ENCODE measurements around the gene IL31.
A peak's percentile ranks its signal among the peaks of the same experiment; 100 is the strongest.
"Not testable (repeated sequence)": the region's sequence is repeated elsewhere in the genome, so short reads cannot be mapped to it uniquely, and the experiment has no call there.

IL31 gene

GRCh38 chr12:122174155-122174845 is at the start of gene IL31:
IL31 (minus strand) TSS chr12:122174221; CDS start chr12:122174172, 49 bp downstream.
- Mint-ChIP-seq H3K4me1 (no peaks in the 10 kb centered on the region), H3K27ac (no peak within 1 kb of the TSS), H3K36me3 (no peaks in the 10 kb centered on the region), H3K27me3 (no peaks in the 10 kb centered on the region), H3K4me3 (no peak within 1 kb of the TSS), H3K9me3 (no peaks in the 10 kb centered on the region)

- H3K4me1 Mint-ChIP-seq, result peaks cover 10% of the 10 kb centered on the region
- no peaks in the 10 kb centered on the region for H3K9me3 Mint-ChIP-seq
- no peak overlapping the region for H3K27ac Mint-ChIP-seq
- H3K27me3 Mint-ChIP-seq, result no peaks in the 10 kb centered on the region
- no peak overlapping the region for H3K4me3 Mint-ChIP-seq
- peaks cover 17% of the 10 kb centered on the region for H3K36me3 Mint-ChIP-seq
Observed at GRCh38 chr12:122216445-122216844, 42.4 kb upstream of the IL31 start.

GRCh38 chr12:122215771-122216170 is 41.8 kb upstream of the IL31 start:
- H3K27ac Mint-ChIP-seq, result no peak overlapping the region
- no peaks in the 10 kb centered on the region for H3K27me3 Mint-ChIP-seq
- H3K9me3 Mint-ChIP-seq, result no peaks in the 10 kb centered on the region
- peaks cover 15% of the 10 kb centered on the region for H3K36me3 Mint-ChIP-seq
- no peak overlapping the region for H3K4me3 Mint-ChIP-seq
- H3K4me1 Mint-ChIP-seq, result peaks cover 5% of the 10 kb centered on the region

- Mint-ChIP-seq H3K27me3 (peaks cover 2% of the 10 kb centered on the region), H3K9me3 (no peaks in the 10 kb centered on the region), H3K4me1 (peaks cover 8% of the 10 kb centered on the region), H3K27ac (peak overlapping the region; percentile 46), H3K36me3 (peaks cover 9% of the 10 kb centered on the region), H3K4me3 (no peak overlapping the region)
Observed at GRCh38 chr12:122208073-122208820, 34.2 kb upstream of the IL31 start.

GRCh38 chr12:122207391-122207790 is 33.4 kb upstream of the IL31 start:
- Mint-ChIP-seq H3K36me3 (peaks cover 9% of the 10 kb centered on the region), H3K9me3 (no peaks in the 10 kb centered on the region), H3K27ac (no peak overlapping the region), H3K4me3 (no peak overlapping the region), H3K27me3 (peaks cover 2% of the 10 kb centered on the region), H3K4me1 (peaks cover 8% of the 10 kb centered on the region)

GRCh38 chr12:122206976-122207375 is 33.0 kb upstream of the IL31 start:
- no peak overlapping the region for H3K27ac Mint-ChIP-seq

GRCh38 chr12:122206111-122206881 is 32.3 kb upstream of the IL31 start:
- Mint-ChIP-seq H3K4me1 (peaks cover 8% of the 10 kb centered on the region), H3K27me3 (peaks cover 2% of the 10 kb centered on the region), H3K4me3 (peak overlapping the region; percentile 55), H3K9me3 (no peaks in the 10 kb centered on the region), H3K36me3 (peaks cover 6% of the 10 kb centered on the region), H3K27ac (peak overlapping the region; percentile 62)

More at GRCh38 chr12:122206976-122207375, 33.0 kb upstream of the IL31 start:
- Mint-ChIP-seq H3K4me3 (no peak overlapping the region), H3K27me3 (peaks cover 2% of the 10 kb centered on the region), H3K36me3 (peaks cover 6% of the 10 kb centered on the region), H3K4me1 (peaks cover 8% of the 10 kb centered on the region), H3K9me3 (no peaks in the 10 kb centered on the region)

GRCh38 chr12:122205053-122205925 is 31.3 kb upstream of the IL31 start:
- peaks cover 2% of the 10 kb centered on the region for H3K27me3 Mint-ChIP-seq
- H3K4me3 Mint-ChIP-seq, result peak overlapping the region; percentile 75
- H3K9me3 Mint-ChIP-seq, result no peaks in the 10 kb centered on the region
- H3K36me3 Mint-ChIP-seq, result peaks cover 6% of the 10 kb centered on the region
- H3K4me1 Mint-ChIP-seq, result peaks cover 8% of the 10 kb centered on the region
- peak overlapping the region; percentile 57 for H3K27ac Mint-ChIP-seq

- peaks cover 2% of the 10 kb centered on the region for H3K27me3 Mint-ChIP-seq
- H3K27ac Mint-ChIP-seq, result peak overlapping the region; percentile 57
- H3K4me3 Mint-ChIP-seq, result peak overlapping the region; percentile 75
- peaks cover 3% of the 10 kb centered on the region for H3K36me3 Mint-ChIP-seq
- peaks cover 8% of the 10 kb centered on the region for H3K4me1 Mint-ChIP-seq
- H3K9me3 Mint-ChIP-seq, result no peaks in the 10 kb centered on the region
Observed at GRCh38 chr12:122204167-122205052, 30.4 kb upstream of the IL31 start.

- Mint-ChIP-seq H3K4me3 (peak within 1 kb of the TSS; percentile 83), H3K27me3 (peaks cover 2% of the 10 kb centered on the region), H3K4me1 (peaks cover 8% of the 10 kb centered on the region), H3K27ac (no peak within 1 kb of the TSS), H3K9me3 (no peaks in the 10 kb centered on the region), H3K36me3 (peaks cover 3% of the 10 kb centered on the region)
Observed at GRCh38 chr12:122203301-122204166, 29.5 kb upstream of the IL31 start, which contains the start of gene B3GNT4. B3GNT4 (plus strand) TSS chr12:122203709; CDS start chr12:122204619, 910 bp downstream.

- H3K4me1 Mint-ChIP-seq, H3K27me3 Mint-ChIP-seq, H3K36me3 Mint-ChIP-seq, H3K9me3 Mint-ChIP-seq, H3K27ac Mint-ChIP-seq: not testable (repeated sequence)
- peak overlapping the region; percentile 83 for H3K4me3 Mint-ChIP-seq
Observed at GRCh38 chr12:122202811-122203210, 28.8 kb upstream of the IL31 start.

GRCh38 chr12:122202017-122202416 is 28.0 kb upstream of the IL31 start:
- Mint-ChIP-seq H3K27ac (no peak overlapping the region), H3K4me3 (no peak overlapping the region), H3K36me3 (no peaks in the 10 kb centered on the region), H3K9me3 (no peaks in the 10 kb centered on the region), H3K4me1 (peaks cover 8% of the 10 kb centered on the region), H3K27me3 (peaks cover 8% of the 10 kb centered on the region)

GRCh38 chr12:122201381-122201780 is 27.4 kb upstream of the IL31 start:
- no peak overlapping the region for H3K27ac Mint-ChIP-seq
- no peaks in the 10 kb centered on the region for H3K9me3 Mint-ChIP-seq
- no peaks in the 10 kb centered on the region for H3K36me3 Mint-ChIP-seq
- H3K27me3 Mint-ChIP-seq, result peaks cover 8% of the 10 kb centered on the region
- no peak overlapping the region for H3K4me3 Mint-ChIP-seq
- peaks cover 8% of the 10 kb centered on the region for H3K4me1 Mint-ChIP-seq
